NCI-H460 (cell line): Measurements from ENCODE around the gene COASY. TPM values are rescaled to one million over a fixed set of nuclear protein-coding genes. Genes with fewer than 3 reads are reported as not detected.
"Not testable (repeated sequence)": the region's sequence is repeated elsewhere in the genome, so short reads cannot be mapped to it uniquely, and the experiment has no call there.

Source experiments
- DNase-seq: peaks from one replicate; pipeline ENCODE4 v3.0.0-alpha.2; 2016; ENCODE audit warnings: low read depth; ENCODE audit errors: extremely low read depth
- total RNA-seq: library from RNA; depleted of rRNA; stranded (reverse); fragments of >200 nt; shearing (Covaris generic); gene quantifications from 2 replicates; pipeline ENCODE4 v1.2.3, GENCODE V29; 2014

COASY gene
- total RNA-seq, 1 experiment from 2014 or later, result 38.1 TPM

DNA sequence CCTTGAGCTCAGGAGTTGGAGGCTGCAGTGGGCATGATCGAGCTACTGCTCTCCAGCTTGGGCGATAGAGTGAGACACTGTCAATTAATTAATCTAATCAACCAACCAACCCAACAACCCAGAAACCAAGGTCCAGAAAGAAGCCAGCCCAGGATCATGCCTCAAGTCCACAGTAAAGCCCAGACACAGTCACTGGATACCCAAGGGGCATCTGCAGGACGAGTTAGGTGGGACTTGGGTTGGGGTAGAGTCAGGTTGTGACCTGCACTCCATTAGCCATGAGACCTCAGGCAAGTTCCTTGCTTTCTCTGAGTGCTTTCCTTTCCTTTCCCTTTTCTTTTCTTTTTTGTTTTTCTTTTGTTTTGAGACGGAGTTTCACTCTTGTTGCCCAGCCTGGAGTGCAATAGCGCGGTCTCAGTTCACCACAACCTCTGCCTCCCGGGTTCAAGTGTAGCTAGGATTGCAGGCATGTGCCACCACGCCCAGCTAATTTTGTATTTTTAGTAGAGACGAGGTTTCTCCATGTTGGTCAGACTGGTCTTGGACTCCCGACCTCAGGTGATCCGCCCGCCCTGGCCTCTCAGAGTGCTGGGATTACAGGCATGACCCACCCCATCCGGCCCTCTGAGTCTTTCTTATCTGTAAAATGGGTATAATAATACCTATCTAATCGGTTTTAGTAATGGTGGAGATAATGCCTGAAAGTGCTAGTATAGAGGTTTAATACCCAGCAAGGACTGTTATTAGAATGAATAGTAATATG lies 12.8 kb upstream of the COASY start:
- no peak for DNase-seq

DNA sequence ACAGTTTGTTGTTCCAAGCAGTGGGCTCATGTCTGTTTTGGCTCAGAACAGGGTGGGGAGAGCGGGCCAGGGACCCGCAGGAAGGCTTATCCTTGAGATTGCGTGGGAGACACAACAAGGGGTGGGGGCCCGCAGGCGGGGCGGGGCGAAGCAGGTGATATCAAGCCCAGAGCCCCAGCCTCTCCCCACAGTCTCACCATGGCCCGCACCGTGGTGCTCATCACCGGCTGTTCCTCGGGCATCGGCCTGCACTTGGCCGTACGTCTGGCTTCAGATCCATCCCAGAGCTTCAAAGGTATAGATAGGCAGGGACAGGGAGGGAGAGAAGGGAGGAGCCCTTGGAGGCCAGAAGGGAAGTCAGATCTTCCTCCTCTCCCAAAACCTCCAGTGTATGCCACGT lies 9.2 kb upstream of the COASY start, which contains the start of gene HSD17B1:
HSD17B1 (plus strand) TSS at position 188 of the 400 bp plus-strand sequence; CDS start at position 199, 11 bp downstream.
- DNase-seq, result not testable (repeated sequence)

DNA sequence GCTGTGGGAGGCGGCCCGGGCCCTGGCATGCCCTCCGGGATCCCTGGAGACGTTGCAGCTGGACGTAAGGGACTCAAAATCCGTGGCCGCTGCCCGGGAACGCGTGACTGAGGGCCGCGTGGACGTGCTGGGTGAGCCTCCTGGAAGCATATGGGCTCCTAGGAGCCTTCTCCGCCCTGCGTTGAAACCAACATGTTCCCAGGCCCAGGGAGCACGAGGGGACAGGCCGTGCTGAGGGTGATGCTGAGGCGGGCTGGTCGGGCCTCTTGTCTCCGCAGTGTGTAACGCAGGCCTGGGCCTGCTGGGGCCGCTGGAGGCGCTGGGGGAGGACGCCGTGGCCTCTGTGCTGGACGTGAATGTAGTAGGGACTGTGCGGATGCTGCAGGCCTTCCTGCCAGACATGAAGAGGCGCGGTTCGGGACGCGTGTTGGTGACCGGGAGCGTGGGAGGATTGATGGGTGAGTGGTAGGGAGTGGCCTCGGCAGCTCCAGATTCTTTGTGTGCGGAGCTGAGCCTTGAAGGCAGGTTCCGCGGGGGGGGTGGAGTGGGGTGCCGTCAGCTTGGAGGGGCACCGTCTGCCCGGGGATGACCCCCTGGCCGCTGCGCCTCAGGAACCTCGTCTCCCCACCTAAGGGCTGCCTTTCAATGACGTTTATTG lies 8.7 kb upstream of the COASY start:
- no peak for DNase-seq

DNA sequence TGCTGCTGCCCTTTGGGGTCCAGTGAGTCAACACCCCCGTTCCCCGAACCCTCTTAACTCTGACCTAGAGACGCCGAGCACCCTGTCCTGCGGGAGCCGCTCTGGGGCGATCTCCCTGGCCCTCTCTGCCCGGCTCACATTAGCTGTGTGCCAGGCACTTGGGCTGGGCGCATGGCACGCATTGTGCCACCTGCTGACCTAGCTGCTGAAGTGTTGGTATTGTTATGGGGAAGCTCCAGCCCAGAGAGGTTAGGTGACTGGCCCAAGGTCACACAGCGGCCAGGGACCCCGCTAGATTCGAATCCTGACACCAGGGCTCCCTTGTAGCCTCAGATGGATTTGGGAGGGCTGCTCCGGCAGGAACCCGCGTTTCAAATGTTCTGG lies 8.1 kb upstream of the COASY start:
- no peak for DNase-seq

DNA sequence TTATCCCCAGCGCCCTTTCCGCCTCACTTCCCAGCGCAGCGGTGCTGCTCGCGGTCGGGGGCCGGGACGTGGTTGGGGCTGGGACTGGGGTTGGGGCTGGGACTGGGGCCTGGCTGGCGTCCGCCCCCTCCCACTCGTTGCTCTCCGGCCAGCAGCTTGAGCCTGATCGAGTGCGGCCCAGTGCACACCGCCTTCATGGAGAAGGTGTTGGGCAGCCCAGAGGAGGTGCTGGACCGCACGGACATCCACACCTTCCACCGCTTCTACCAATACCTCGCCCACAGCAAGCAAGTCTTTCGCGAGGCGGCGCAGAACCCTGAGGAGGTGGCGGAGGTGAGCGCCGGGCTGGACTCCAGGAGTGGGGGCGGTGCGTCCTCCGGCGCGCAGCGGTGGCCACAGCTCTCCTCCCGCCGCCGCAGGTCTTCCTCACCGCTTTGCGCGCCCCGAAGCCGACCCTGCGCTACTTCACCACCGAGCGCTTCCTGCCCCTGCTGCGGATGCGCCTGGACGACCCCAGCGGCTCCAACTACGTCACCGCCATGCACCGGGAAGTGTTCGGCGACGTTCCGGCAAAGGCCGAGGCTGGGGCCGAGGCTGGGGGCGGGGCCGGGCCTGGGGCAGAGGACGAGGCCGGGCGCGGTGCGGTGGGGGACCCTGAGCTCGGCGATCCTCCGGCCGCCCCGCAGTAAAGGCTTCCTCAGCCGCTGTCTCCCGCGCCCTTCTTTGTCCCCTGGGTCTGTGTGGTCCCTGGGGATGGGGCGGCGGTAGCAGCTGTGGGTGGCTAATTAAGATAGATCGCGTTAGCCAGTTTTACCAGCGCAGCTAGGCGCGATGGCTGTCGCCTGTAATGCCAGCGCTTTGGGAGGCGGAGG lies 7.5 kb upstream of the COASY start:
- peak; percentile 54 for DNase-seq

DNA sequence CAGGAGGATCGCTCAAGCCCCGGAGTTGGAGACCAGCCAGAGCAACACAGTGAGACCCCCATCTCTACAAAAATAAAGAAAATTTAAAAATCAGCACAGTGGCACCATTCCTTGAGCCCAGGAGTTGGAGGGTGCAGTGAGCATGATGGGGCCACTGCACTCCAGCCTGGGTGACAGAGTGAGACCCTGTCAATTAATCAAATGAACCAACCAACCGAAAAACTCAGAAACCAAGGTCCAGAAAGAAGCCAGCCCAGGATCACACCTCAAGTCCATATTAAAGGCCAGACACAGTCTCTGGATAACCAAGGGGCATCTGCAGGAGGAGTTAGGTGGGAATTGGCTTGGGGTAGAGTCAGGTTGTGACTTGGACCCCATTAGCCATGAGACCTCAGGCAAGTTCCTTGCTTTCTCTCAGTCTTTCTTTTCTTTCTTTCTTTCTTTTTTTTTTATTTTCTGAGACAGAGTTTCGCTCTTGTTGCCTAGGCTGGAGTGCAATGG lies 6.8 kb upstream of the COASY start:
- DNase-seq, result no peak

DNA sequence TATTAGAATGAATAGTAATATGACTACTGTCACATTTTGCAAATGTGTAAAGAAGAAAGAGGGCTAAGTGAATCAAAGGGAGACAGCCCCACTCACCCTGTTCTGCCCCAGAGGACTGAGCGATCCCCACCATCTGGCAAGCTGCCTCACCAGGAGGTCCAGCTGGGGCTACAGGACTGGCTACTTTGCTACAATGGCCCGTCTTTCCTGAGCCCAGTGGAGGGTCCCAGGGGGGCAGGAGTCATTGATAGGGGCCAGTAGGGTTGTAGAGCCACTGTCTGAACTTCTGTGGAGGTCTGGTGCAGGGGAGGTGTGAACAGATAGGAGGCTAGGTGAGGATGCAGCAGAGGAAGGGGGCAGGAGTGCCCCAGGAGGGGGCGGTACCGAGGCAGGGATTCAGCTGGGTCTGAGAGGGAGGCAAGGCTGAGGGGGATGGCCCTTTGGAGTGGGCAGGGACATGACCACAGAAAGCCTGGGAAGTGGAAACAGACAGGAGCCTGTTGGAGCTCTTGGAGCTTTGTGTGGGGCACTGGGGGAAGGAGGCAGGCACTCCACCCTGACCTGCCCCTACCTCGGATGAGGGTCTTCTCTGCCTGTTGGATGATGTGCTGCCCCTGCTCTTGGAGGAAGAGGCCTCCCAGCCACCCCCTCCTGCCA lies 5.9 kb upstream of the COASY start:
- not testable (repeated sequence) for DNase-seq

DNA sequence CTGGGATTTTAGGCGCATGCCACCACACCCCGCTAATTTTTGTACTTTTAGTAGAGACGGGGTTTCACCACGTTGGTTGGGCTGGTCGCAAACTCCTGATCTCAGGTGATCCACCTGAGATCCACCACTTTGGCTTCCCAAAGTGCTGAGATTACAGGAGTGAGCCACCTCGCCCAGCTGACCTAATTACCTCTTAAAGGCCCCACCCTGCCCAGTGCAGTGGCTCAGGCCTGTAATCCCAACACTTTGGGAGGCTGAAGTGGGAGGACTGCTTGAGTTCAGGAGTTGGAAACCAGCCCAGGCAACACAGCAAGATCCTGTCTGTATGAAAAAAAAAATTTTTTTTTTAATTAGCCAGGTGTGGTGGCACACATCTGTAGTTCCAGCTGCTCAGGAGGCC lies 2.9 kb upstream of the COASY start:
- DNase-seq, result no peak

DNA sequence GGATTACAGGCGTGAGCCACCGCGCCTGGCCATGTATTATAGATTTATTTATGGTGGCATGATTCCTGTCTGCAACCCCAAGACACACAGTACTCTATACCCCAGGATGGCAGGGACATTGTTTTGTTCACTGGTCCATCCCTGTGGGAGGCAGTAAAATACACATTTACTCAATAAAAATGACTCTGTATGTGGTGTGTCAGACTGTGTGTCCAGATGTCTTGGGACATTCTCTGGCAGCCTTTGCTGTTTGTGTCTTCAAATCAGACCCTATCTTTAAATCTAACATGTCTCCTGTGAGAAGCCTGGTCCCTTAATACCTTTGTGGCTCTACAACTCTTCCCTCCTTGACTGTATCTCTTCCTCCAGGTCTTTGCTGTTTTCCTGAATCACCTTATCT lies 1.7 kb upstream of the COASY start:
- no peak for DNase-seq

DNA sequence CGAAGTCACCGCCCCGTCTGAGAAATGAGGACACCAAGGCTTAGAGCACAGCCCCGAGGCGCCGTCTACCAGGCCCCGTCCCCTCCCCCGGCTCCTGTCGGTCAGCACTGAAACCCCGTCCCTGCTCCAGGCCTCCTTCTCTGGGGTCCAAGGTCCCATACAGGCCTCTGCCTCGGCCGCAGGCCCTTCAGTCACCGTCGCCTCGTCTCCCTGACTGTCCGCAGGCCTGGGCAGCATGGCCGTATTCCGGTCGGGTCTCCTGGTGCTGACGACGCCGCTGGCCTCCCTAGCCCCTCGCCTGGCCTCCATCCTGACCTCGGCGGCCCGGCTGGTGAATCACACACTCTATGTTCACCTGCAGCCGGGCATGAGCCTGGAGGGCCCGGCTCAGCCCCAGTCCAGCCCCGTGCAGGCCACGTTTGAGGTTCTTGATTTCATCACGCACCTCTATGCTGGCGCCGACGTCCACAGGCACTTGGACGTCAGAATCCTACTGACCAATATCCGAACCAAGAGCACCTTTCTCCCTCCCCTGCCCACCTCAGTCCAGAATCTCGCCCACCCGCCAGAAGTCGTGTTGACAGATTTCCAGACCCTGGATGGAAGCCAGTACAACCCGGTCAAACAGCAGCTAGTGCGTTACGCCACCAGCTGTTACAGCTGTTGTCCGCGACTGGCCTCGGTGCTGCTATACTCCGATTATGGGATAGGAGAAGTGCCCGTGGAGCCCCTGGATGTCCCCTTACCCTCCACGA lies 617 bp downstream of the COASY start:
- DNase-seq, result no peak

DNA sequence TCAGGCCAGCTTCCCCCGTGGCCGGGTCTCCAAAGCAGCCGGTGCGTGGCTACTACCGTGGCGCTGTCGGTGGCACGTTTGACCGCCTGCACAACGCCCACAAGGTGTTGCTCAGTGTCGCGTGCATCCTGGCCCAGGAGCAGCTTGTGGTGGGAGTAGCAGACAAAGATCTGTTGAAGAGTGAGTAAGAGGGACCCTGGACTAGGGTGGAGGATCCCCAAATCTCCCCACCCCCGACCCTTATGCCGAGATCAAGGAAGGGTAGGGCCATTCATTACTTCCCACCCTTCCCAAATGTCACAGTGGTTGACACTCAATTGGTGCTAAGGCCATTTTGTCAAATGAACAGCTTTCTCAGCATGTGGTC lies 1.2 kb downstream of the COASY start:
- no peak for DNase-seq

DNA sequence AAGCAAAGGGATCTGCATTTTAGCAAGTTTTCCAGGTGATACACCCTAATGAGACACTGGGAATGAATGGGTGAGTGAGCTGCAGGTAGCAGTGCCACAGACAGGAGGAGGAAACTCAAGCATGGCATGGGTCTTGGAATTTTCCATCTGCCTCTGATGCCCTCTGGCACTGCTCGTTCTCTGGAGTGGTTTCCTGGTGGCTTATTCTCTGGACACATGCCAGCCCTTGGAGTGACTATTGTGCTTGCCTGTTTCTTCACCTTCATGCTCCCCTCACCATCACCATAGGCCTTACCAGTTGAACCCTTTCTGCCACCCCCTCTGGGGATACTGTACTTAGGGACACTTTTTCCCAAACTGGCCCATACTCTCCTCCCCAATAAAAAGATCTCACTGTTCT lies 1.6 kb downstream of the COASY start:
- no peak for DNase-seq

DNA sequence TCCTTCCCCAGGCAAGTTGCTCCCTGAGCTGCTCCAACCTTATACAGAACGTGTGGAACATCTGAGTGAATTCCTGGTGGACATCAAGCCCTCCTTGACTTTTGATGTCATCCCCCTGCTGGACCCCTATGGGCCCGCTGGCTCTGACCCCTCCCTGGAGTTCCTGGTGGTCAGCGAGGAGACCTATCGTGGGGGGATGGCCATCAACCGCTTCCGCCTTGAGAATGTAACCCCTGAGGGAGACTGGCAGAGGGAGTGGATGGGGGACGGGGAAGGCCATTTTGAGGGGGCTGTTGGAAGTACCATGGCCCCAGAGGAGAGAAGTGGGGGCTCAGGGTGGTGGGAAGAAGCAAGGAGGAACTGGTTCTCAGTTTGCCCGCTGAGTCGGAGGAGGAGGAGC lies 2.0 kb downstream of the COASY start:
- no peak for DNase-seq

DNA sequence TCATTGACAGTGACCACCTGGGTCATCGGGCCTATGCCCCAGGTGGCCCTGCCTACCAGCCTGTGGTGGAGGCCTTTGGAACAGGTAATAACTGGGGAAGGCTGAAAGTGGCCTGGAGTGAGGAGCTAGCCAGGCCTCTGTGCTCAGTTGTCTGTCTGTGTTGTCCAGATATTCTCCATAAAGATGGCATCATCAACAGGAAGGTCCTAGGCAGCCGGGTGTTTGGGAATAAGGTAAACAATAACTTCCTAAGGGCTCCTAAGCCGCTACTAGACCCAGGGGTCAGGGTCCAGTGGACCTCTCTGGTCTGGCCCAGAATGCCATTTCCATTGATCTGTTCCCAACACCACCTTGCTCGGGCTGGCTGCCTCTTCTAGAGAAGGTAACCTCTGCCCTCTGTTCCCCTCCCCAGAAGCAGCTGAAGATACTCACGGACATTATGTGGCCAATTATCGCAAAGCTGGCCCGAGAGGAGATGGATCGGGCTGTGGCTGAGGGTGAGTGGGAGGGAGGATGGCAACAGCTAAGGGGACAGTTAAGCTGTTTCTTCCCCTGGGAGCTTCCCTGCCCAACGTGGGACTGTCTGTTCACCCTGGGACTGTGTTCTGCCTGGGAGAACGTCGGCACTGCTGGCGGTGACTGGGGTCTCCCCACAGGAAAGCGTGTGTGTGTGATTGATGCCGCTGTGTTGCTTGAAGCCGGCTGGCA lies 3.0 kb downstream of the COASY start:
- no peak for DNase-seq

DNA sequence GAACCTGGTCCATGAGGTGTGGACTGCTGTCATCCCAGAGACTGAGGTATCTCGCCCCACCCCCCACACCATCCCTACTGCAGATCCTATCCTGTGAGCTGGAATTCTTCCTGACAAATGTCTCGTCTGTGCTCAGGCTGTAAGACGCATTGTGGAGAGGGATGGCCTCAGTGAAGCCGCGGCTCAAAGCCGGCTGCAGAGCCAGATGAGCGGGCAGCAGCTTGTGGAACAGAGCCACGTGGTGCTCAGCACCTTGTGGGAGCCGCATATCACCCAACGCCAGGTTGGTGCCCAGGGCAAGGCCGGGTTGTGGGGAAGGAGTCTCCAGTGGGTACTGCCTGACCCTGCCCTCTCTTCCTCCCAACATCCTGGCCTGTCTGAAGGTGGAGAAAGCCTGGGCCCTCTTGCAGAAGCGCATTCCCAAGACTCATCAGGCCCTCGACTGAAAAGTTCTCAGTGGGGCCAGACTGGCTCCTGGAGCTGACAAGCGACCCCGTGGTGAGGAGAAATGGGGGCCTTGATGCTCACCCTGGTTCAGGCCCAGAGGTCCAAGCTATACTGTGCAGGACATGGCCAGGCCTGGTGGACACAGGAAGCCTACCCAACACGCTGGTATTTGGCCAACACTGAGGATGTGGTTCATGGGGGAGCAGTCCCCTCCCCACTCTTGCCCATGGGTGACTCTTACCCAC lies 3.7 kb downstream of the COASY start:
- no peak for DNase-seq

DNA sequence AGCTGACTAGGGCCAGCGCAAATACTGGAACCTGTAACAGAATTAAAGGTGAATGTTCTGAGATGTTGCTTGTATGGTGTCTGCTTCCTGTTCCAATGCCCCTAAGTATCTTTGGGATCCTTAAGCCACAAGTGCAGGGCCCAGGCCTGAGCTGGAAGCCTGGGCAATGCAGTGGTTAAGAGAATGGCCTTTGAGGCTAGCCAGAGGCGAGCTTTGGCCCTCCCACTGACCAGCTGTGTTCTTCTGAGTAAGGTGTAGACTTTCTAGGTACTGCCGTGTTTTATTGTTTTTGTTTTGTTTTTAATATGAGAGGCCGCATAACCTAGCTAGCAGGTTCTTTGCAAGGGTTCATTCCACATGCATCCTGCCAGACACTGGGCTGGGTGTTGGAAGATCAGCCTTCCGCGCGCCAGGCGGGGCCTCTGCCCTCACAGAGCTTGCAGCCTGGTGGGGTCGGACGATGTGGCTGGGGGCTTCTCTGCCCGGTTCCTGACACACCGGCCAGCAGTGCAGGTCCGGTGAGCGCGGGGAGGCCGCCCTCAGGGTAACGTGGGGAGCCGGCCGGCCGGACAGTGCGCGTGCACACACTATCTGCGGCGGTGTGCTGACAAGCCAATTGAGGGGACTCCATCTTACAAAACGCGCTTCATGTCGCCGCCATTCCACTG lies 4.4 kb downstream of the COASY start:
- DNase-seq, result no peak

DNA sequence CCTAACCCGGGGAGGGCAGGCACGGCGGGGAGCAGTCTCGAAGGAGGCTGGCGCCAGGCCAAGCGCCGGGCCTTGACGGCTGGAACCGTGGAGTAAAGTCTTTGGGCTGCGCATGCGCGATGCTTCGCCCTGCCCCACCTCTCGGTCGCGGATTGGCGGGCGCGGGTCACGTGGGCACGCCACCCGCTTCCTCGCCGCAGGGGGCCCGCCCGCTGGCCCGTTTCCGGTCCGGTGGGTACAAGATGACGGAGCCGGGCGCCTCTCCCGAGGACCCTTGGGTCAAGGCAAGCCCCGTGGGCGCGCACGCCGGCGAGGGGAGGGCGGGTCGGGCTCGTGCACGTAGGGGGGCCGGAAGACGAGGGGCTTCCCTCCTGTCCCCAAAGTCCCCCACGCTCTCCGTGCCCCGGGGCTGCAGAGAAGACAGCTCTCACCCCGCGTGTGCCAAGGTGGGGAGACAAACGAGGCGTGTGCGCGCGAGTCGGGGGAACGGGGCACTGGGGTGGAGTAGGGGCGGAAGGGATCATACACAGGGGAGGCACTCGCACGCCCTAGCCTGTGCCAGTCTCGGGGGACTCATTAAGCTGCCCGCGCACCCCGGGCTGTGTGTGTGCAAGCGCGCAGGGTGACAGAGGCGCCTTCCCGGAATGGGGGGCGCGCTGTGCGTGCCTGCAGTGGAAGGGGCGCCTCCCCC lies 5.1 kb downstream of the COASY start, which contains the start of gene MLX:
MLX (plus strand) TSS at position 218 of the 691 bp plus-strand sequence; CDS start at position 243, 25 bp downstream.
- DNase-seq, result peak; percentile 86
